Neural progenitor cell (in vitro differentiated cells): ENCODE measurements around the gene INPP4B.

ENCODE experiments used
- CTCF ChIP-seq: fragments of 200-600 bp; sonication (generic); IDR thresholded peaks from 2 replicates; pipeline ENCODE4 v1.5.1; 2017; ENCODE audit warnings: antibody characterized with exemption, mild to moderate bottlenecking
- EZH2 ChIP-seq: fragments of 200-600 bp; sonication (generic); IDR thresholded peaks from 2 replicates; pipeline ENCODE4 v1.6.1; 2017; ENCODE audit warnings: antibody characterized with exemption, mild to moderate bottlenecking, moderate library complexity

- TF ChIP-seq CTCF (no peak), EZH2 (no peak)
Measured at GRCh38 chr4:142551517-142552305, 294.4 kb downstream of the INPP4B start.
